Ovary (tissue), 3 donors: ENCODE measurements around the gene GRHL3.

Source experiments
- EP300 ChIP-seq: sonication (generic); formaldehyde crosslinking; IDR thresholded peaks from one replicate; pipeline ENCODE4 v1.6.1; 2017; ENCODE audit warnings: antibody characterized with exemption
- TF ChIP-seq, protein P1 (sequence below), 3 donors: fragments of 450-650 bp in 2 of 3; fragments of 200-600 bp in 1 of 3; IDR thresholded peaks; one replicate each; pipeline versions ENCODE4 v1.5.1 to v1.8.0; 2016 to 2022; ENCODE audit warnings: antibody characterized with exemption in 3 of 3, mild to moderate bottlenecking in 1 of 3
- donor health status: DM: no; HTN: no; CAD: no.

DNA sequence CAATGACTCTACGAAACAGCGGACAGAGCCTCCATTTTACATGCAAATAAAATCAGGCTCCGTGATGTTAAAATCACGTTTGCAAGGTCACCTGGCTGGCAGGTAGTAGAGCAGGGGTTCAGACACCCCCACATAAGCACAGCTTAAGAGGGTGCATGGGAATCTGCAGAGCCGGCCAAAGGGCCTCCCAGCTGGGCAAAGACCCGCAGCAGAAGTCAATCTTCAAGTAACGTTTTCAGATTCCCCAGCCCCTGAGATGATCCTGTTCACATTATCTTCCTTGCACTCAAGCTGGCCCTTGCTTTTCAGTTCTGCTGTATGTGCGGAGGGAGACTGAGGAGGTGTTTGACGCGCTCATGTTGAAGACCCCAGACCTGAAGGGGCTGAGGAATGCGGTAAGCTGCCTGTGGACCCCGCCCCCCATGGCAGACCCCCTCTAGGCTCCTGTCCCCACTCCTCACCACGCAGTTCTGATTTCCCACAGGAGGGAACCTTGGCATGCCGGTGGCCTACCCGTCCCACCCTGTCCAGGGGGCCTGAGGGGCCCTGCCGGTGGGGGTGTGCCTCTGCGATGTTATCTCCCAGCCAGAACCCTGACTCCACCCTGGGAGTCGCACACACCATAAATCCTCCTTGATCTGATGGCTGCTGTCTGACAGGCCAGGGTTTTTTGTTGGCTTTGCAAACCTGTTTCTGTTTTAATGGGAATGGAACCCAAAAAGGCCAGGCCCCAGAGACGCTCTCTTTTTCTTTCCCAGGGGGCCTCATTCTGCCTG, 28.2 kb downstream of the GRHL3 start:
- TF ChIP-seq, protein P1, sequence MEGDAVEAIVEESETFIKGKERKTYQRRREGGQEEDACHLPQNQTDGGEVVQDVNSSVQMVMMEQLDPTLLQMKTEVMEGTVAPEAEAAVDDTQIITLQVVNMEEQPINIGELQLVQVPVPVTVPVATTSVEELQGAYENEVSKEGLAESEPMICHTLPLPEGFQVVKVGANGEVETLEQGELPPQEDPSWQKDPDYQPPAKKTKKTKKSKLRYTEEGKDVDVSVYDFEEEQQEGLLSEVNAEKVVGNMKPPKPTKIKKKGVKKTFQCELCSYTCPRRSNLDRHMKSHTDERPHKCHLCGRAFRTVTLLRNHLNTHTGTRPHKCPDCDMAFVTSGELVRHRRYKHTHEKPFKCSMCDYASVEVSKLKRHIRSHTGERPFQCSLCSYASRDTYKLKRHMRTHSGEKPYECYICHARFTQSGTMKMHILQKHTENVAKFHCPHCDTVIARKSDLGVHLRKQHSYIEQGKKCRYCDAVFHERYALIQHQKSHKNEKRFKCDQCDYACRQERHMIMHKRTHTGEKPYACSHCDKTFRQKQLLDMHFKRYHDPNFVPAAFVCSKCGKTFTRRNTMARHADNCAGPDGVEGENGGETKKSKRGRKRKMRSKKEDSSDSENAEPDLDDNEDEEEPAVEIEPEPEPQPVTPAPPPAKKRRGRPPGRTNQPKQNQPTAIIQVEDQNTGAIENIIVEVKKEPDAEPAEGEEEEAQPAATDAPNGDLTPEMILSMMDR (IDR thresholded peaks at IDR 0.05), result no peak
- TF ChIP-seq EP300, result no peak
